ENCODE measurements around the gene MGRN1.

MGRN1 gene

GRCh38 chr16:4679850-4680636, 55.4 kb downstream of the MGRN1 start:
- H3K4me1 Mint-ChIP-seq (ENCODE audit: low read depth) = peaks cover 37% of the 10 kb centered on the region
- H3K36me3 Mint-ChIP-seq = no peaks in the 10 kb centered on the region
- no peaks in the 10 kb centered on the region for H3K27me3 Mint-ChIP-seq
- H3K4me3 Mint-ChIP-seq = no peak overlapping the region
- no peaks in the 10 kb centered on the region for H3K9me3 Mint-ChIP-seq (ENCODE audit: low read depth)
- H3K27ac Mint-ChIP-seq = no peak overlapping the region

- Mint-ChIP-seq H3K27ac (no peak overlapping the region), H3K4me3 (no peak overlapping the region), H3K9me3 (ENCODE audit: low read depth) (no peaks in the 10 kb centered on the region), H3K27me3 (no peaks in the 10 kb centered on the region), H3K36me3 (no peaks in the 10 kb centered on the region), H3K4me1 (ENCODE audit: low read depth) (peaks cover 30% of the 10 kb centered on the region)
Observed at GRCh38 chr16:4680673-4681470, 56.2 kb downstream of the MGRN1 start.

GRCh38 chr16:4681471-4682083, 57.0 kb downstream of the MGRN1 start:
- no peaks in the 10 kb centered on the region for H3K9me3 Mint-ChIP-seq (ENCODE audit: low read depth)
- no peaks in the 10 kb centered on the region for H3K36me3 Mint-ChIP-seq
- no peaks in the 10 kb centered on the region for H3K27me3 Mint-ChIP-seq
- peak overlapping the region; percentile 54 for H3K27ac Mint-ChIP-seq
- H3K4me3 Mint-ChIP-seq = no peak overlapping the region
- H3K4me1 Mint-ChIP-seq (ENCODE audit: low read depth) = peaks cover 23% of the 10 kb centered on the region

- Mint-ChIP-seq H3K4me1 (ENCODE audit: low read depth) (peaks cover 17% of the 10 kb centered on the region), H3K4me3 (no peak overlapping the region), H3K27me3 (no peaks in the 10 kb centered on the region), H3K27ac (no peak overlapping the region), H3K36me3 (no peaks in the 10 kb centered on the region), H3K9me3 (ENCODE audit: low read depth) (no peaks in the 10 kb centered on the region)
Observed at GRCh38 chr16:4682084-4682591, 57.5 kb downstream of the MGRN1 start.

- no peaks in the 10 kb centered on the region for H3K36me3 Mint-ChIP-seq
- no peaks in the 10 kb centered on the region for H3K9me3 Mint-ChIP-seq (ENCODE audit: low read depth)
- H3K4me1 Mint-ChIP-seq (ENCODE audit: low read depth) = peaks cover 16% of the 10 kb centered on the region
- no peak overlapping the region for H3K27ac Mint-ChIP-seq
- H3K27me3 Mint-ChIP-seq = no peaks in the 10 kb centered on the region
- no peak overlapping the region for H3K4me3 Mint-ChIP-seq
Observed at GRCh38 chr16:4682616-4683254, 58.1 kb downstream of the MGRN1 start.

GRCh38 chr16:4683255-4684057, 58.8 kb downstream of the MGRN1 start:
- H3K36me3 Mint-ChIP-seq = no peaks in the 10 kb centered on the region
- peaks cover 10% of the 10 kb centered on the region for H3K4me1 Mint-ChIP-seq (ENCODE audit: low read depth)
- no peak overlapping the region for H3K4me3 Mint-ChIP-seq
- H3K9me3 Mint-ChIP-seq (ENCODE audit: low read depth) = no peaks in the 10 kb centered on the region
- no peak overlapping the region for H3K27ac Mint-ChIP-seq
- H3K27me3 Mint-ChIP-seq = no peaks in the 10 kb centered on the region

- Mint-ChIP-seq H3K27me3 (no peaks in the 10 kb centered on the region), H3K9me3 (ENCODE audit: low read depth) (no peaks in the 10 kb centered on the region), H3K4me1 (ENCODE audit: low read depth) (peaks cover 6% of the 10 kb centered on the region), H3K27ac (no peak overlapping the region), H3K4me3 (no peak overlapping the region), H3K36me3 (no peaks in the 10 kb centered on the region)
Observed at GRCh38 chr16:4684058-4684715, 59.6 kb downstream of the MGRN1 start.

GRCh38 chr16:4684763-4685162, 60.1 kb downstream of the MGRN1 start:
- H3K9me3 Mint-ChIP-seq (ENCODE audit: low read depth) = no peaks in the 10 kb centered on the region
- no peaks in the 10 kb centered on the region for H3K36me3 Mint-ChIP-seq
- H3K4me1 Mint-ChIP-seq (ENCODE audit: low read depth) = peaks cover 6% of the 10 kb centered on the region
- H3K27me3 Mint-ChIP-seq = no peaks in the 10 kb centered on the region
- H3K27ac Mint-ChIP-seq = peak overlapping the region; percentile 34
- H3K4me3 Mint-ChIP-seq = no peak overlapping the region

GRCh38 chr16:4685292-4685691, 60.7 kb downstream of the MGRN1 start:
- peaks cover 6% of the 10 kb centered on the region for H3K4me1 Mint-ChIP-seq (ENCODE audit: low read depth)
- H3K27ac Mint-ChIP-seq = peak overlapping the region; percentile 34
- no peaks in the 10 kb centered on the region for H3K9me3 Mint-ChIP-seq (ENCODE audit: low read depth)
- no peaks in the 10 kb centered on the region for H3K27me3 Mint-ChIP-seq
- no peaks in the 10 kb centered on the region for H3K36me3 Mint-ChIP-seq
- H3K4me3 Mint-ChIP-seq = no peak overlapping the region

GRCh38 chr16:4685776-4686496, 61.3 kb downstream of the MGRN1 start:
- Mint-ChIP-seq H3K27me3 (no peaks in the 10 kb centered on the region), H3K4me3 (no peak overlapping the region), H3K27ac (no peak overlapping the region), H3K36me3 (no peaks in the 10 kb centered on the region), H3K4me1 (ENCODE audit: low read depth) (peaks cover 4% of the 10 kb centered on the region), H3K9me3 (ENCODE audit: low read depth) (no peaks in the 10 kb centered on the region)

- H3K4me1 Mint-ChIP-seq (ENCODE audit: low read depth) = peaks cover 1% of the 10 kb centered on the region
- no peaks in the 10 kb centered on the region for H3K36me3 Mint-ChIP-seq
- H3K27me3 Mint-ChIP-seq = no peaks in the 10 kb centered on the region
- H3K4me3 Mint-ChIP-seq = no peak overlapping the region
- no peak overlapping the region for H3K27ac Mint-ChIP-seq
- H3K9me3 Mint-ChIP-seq (ENCODE audit: low read depth) = no peaks in the 10 kb centered on the region
Observed at GRCh38 chr16:4686497-4687210, 62.0 kb downstream of the MGRN1 start.

GRCh38 chr16:4687416-4687815, 62.8 kb downstream of the MGRN1 start:
- no peak overlapping the region for H3K27ac Mint-ChIP-seq
- H3K27me3 Mint-ChIP-seq = no peaks in the 10 kb centered on the region

More at GRCh38 chr16:4687416-4687815, 62.8 kb downstream of the MGRN1 start:
- Mint-ChIP-seq H3K4me1 (ENCODE audit: low read depth) (peaks cover 2% of the 10 kb centered on the region), H3K9me3 (ENCODE audit: low read depth) (no peaks in the 10 kb centered on the region), H3K36me3 (no peaks in the 10 kb centered on the region), H3K4me3 (no peak overlapping the region)
